H1 (cell line): ENCODE results near the gene B4GALNT3. TPM values are rescaled to one million over a fixed set of nuclear protein-coding genes. Genes with fewer than 3 reads are reported as not detected.

Source experiments
- ASH2L ChIP-seq: fragments of 200-600, 300-600 bp; sonication (generic); IDR thresholded peaks from one replicate; pipeline ENCODE4 v1.7.1; 2017; ENCODE audit warnings: low read length
- BRCA1 ChIP-seq: IDR thresholded peaks from 2 replicates; pipeline ENCODE4 v1.6.1; 2012; ENCODE audit warnings: low read depth, low read length, improper control_type of control experiment
- CHD1 ChIP-seq: IDR thresholded peaks from 2 replicates; pipeline ENCODE4 v1.6.1; 2012; ENCODE audit warnings: low read depth, low read length, improper control_type of control experiment
- CREB1 ChIP-seq: IDR thresholded peaks from 2 replicates; pipeline ENCODE4 v1.6.1; 2012; ENCODE audit warnings: inconsistent platforms
- EZH2 ChIP-seq: fragments of 200-600 bp; sonication (generic); IDR thresholded peaks from 2 replicates; pipeline ENCODE4 v1.7.1; 2012; ENCODE audit warnings: low read depth, mild to moderate bottlenecking, moderate library complexity, low read length, inconsistent platforms; ENCODE audit not compliant: severe bottlenecking
- KDM5A ChIP-seq: fragments of 200-600 bp; IDR thresholded peaks from 2 replicates; pipeline ENCODE4 v1.7.1; 2012; ENCODE audit warnings: mild to moderate bottlenecking, low read length, inconsistent platforms, mixed read lengths
- NANOG ChIP-seq: IDR thresholded peaks from 2 replicates; pipeline ENCODE4 v1.6.1; 2011; ENCODE audit warnings: low read length, low read depth, mild to moderate bottlenecking, inconsistent platforms; ENCODE audit not compliant: insufficient read depth, poor library complexity, severe bottlenecking
- POLR2AphosphoS5 ChIP-seq: IDR thresholded peaks from 2 replicates; pipeline ENCODE4 v1.6.1; 2011; ENCODE audit warnings: low read depth, low read length
- RBBP5 ChIP-seq: IDR thresholded peaks from 2 replicates; pipeline ENCODE4 v1.7.1; 2012; ENCODE audit warnings: low read depth, mild to moderate bottlenecking, inconsistent platforms, low read length, moderate library complexity, borderline replicate concordance
- RNF2 ChIP-seq: fragments of 200-900, 300-1000 bp; sonication (generic); IDR thresholded peaks from 2 replicates; pipeline ENCODE4 v1.7.1; 2016; ENCODE audit warnings: borderline replicate concordance, low read depth, mild to moderate bottlenecking, antibody characterized with exemption, low read length; ENCODE audit not compliant: poor library complexity, severe bottlenecking; ENCODE audit errors: missing control alignments
- RXRA ChIP-seq: IDR thresholded peaks from 2 replicates; pipeline ENCODE4 v1.6.1; 2011; ENCODE audit warnings: low read depth, mild to moderate bottlenecking, low read length, moderate library complexity; ENCODE audit not compliant: insufficient read depth
- SIN3A ChIP-seq, 2 experiments: IDR thresholded peaks in 1 of 2; conservative IDR thresholded peaks in 1 of 2; 2 replicates each; pipeline ENCODE4 v1.6.1; 2011 to 2012; ENCODE audit warnings: low read length in 2 of 2, improper control_type of control experiment in 1 of 2, low read depth in 1 of 2, mild to moderate bottlenecking in 1 of 2
- SIX5 ChIP-seq: IDR thresholded peaks from 2 replicates; pipeline ENCODE4 v1.6.1; 2011; ENCODE audit warnings: mild to moderate bottlenecking, low read depth, low read length
- SP4 ChIP-seq: IDR thresholded peaks from 2 replicates; pipeline ENCODE4 v1.6.1; 2012; ENCODE audit warnings: low read length, inconsistent platforms
- SRF ChIP-seq: IDR thresholded peaks from 2 replicates; pipeline ENCODE4 v1.6.1; 2011; ENCODE audit warnings: mild to moderate bottlenecking, low read depth, low read length, moderate library complexity
- TCF12 ChIP-seq: IDR thresholded peaks from 2 replicates; pipeline ENCODE4 v1.6.1; 2011; ENCODE audit warnings: low read depth, mild to moderate bottlenecking, low read length
- TEAD4 ChIP-seq: IDR thresholded peaks from 2 replicates; pipeline ENCODE4 v1.6.1; 2012; ENCODE audit warnings: low read depth, low read length, inconsistent platforms, mixed read lengths
- ZNF274 ChIP-seq: IDR thresholded peaks from 2 replicates; pipeline ENCODE4 v1.7.0; 2012; ENCODE audit warnings: low read length, borderline replicate concordance; ENCODE audit errors: extremely low read depth
- polyA plus RNA-seq, 7 experiments: library from polyadenylated mRNA; depleted of rRNA in 3 of 7; stranded (reverse) in 5 of 7; unstranded in 2 of 7; fragments of >200 nt in 5 of 7; fragments of 200-250 nt in 2 of 7; gene quantifications; 1 replicate in 5 of 7; 2 replicates in 1 of 7; 4 replicates in 1 of 7; pipeline versions ENCODE4 v1.2.1 to v1.2.3, GENCODE V29; 2011 to 2013; ENCODE audit warnings: missing spikeins in 2 of 7, mixed read lengths in 2 of 7
- total RNA-seq: library from RNA; stranded (reverse); fragmentation: NEBNext Ultra II Directional; extraction: Animal tissue kit (Norgen Biotek cat#: 25700); gene quantifications from 2 replicates; pipeline ENCODE4 v1.2.1, GENCODE V29; 2021
- TF ChIP-seq, protein P1 (sequence below): IDR thresholded peaks from 2 replicates; pipeline ENCODE4 v1.6.1; 2011; ENCODE audit warnings: low read depth, mild to moderate bottlenecking, low read length; ENCODE audit not compliant: insufficient read depth
- TF ChIP-seq, protein P2 (sequence below): IDR thresholded peaks from 2 replicates; pipeline ENCODE4 v1.6.1; 2012; ENCODE audit warnings: inconsistent platforms
- TF ChIP-seq, protein P3 (sequence below), 3 experiments: IDR thresholded peaks; 1 replicate in 2 of 3; 2 replicates in 1 of 3; pipeline versions ENCODE4 v1.5.1 to v1.6.1; 2011; ENCODE audit warnings: low read length in 3 of 3, mild to moderate bottlenecking in 3 of 3, inconsistent platforms in 2 of 3, low read depth in 1 of 3, moderate library complexity in 1 of 3; ENCODE audit not compliant: insufficient read depth in 1 of 3; ENCODE audit errors: control extremely low read depth in 1 of 3

Gene B4GALNT3
- total and polyA plus RNA-seq, 2 of the 8 experiments (the other 6 are each of a cell fraction or from before 2014, with no cell fraction given) = 12.5 to 20.3 TPM

DNA sequence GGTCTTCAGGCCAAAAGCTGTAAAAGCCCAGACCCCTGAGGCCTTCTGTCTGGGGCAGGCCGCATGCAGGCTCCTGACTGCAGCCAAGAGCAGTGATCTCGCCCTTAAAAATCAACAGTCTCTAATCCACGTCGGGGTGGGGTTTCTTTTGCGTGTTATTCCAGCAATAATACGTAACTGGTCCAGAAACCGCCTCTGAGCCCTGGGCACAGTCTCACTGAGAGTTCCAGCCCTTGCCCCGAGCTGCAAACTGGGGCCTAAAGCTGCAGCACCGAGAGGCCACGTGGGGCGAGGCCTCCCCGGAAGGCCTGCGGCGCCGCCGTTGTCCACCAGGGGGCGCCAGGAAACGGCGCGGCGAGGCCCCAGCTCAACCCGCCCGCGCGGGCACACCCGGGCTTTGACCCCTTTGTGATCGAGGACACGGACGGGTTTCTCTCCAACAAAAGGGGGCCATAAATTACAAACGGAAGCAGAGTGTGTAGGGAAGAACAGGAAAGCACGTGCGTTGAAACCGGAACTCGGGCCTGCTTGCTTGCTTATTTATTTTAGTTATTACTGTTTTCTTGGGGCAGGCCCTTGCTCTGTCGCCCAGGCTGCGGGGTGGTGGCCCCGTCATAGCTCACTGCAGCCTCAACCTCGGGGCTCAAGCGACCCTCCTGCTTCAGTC is 116.3 kb downstream of the B4GALNT3 start (continued):
- TF ChIP-seq ZNF274 (no peak), SRF (no peak), RXRA (no peak), SIN3A (conservative IDR thresholded peaks at IDR 0.05 in 1 of 2, IDR thresholded peaks at IDR 0.05 in 1 of 2; ENCODE audit: low read depth in 1 of 2, low read length in 2 of 2) (no peak), ASH2L (peak; percentile 25), EZH2 (no peak), SIX5 (no peak), TCF12 (0 out of 2 replicates have a peak, but pooled peaks have one; percentile 14), POLR2AphosphoS5 (no peak), RBBP5 (no peak), BRCA1 (no peak), CREB1 (0 out of 2 replicates have a peak, but pooled peaks have one; percentile 42), SP4 (no peak), KDM5A (no peak), TEAD4 (peak; percentile 10; the same call in 1 of the 2 replicates), NANOG (no peak), RNF2 (no peak), CHD1 (no peak)
- TF ChIP-seq, protein P1, sequence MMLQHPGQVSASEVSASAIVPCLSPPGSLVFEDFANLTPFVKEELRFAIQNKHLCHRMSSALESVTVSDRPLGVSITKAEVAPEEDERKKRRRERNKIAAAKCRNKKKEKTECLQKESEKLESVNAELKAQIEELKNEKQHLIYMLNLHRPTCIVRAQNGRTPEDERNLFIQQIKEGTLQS = peak; percentile 72
- TF ChIP-seq, protein P2, sequence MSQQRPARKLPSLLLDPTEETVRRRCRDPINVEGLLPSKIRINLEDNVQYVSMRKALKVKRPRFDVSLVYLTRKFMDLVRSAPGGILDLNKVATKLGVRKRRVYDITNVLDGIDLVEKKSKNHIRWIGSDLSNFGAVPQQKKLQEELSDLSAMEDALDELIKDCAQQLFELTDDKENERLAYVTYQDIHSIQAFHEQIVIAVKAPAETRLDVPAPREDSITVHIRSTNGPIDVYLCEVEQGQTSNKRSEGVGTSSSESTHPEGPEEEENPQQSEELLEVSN = peak; percentile 94
- TF ChIP-seq, protein P3, sequence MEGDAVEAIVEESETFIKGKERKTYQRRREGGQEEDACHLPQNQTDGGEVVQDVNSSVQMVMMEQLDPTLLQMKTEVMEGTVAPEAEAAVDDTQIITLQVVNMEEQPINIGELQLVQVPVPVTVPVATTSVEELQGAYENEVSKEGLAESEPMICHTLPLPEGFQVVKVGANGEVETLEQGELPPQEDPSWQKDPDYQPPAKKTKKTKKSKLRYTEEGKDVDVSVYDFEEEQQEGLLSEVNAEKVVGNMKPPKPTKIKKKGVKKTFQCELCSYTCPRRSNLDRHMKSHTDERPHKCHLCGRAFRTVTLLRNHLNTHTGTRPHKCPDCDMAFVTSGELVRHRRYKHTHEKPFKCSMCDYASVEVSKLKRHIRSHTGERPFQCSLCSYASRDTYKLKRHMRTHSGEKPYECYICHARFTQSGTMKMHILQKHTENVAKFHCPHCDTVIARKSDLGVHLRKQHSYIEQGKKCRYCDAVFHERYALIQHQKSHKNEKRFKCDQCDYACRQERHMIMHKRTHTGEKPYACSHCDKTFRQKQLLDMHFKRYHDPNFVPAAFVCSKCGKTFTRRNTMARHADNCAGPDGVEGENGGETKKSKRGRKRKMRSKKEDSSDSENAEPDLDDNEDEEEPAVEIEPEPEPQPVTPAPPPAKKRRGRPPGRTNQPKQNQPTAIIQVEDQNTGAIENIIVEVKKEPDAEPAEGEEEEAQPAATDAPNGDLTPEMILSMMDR (IDR thresholded peaks at IDR 0.05; ENCODE audit: control extremely low read depth in 1 of 3, insufficient read depth in 1 of 3, low read depth in 1 of 3, low read length in 3 of 3) = peak; percentile 93 to 97 (median 94)
